ENCODE data around the gene NTN1. TPM values are rescaled to one million over a fixed set of nuclear protein-coding genes. Genes with fewer than 3 reads are reported as not detected.

Gene NTN1
- total RNA-seq, 1 donor: 0.36 TPM

GRCh38 chr17:9054126-9054975 lies 33.0 kb downstream of the NTN1 start:
- no peaks in the 10 kb centered on the region for H3K9me3 ChIP-seq (ENCODE audit: low read depth, low read length)
- no peaks in the 10 kb centered on the region for H4K20me1 ChIP-seq (ENCODE audit: insufficient read depth, low read length)
- H3K4me3 ChIP-seq (ENCODE audit: insufficient read depth, low read length): no peak overlapping the region
- H3K36me3 ChIP-seq (ENCODE audit: insufficient read depth, low read length): no peaks in the 10 kb centered on the region
- H3K4me1 ChIP-seq (ENCODE audit: insufficient read depth, low read length): no peaks in the 10 kb centered on the region
- no peak for TF ChIP-seq CTCF (IDR thresholded peaks at IDR 0.05; ENCODE audit: extremely low read depth, low read depth, low read length)
- H3K27ac ChIP-seq (ENCODE audit: low read depth, low read length): no peak overlapping the region
- DNase-seq (ENCODE audit: insufficient read length, low spot score, missing footprints): no peak
- H2AFZ ChIP-seq (ENCODE audit: low read length): no peak overlapping the region
- H3K4me2 ChIP-seq (ENCODE audit: insufficient read depth, low read length): no peak overlapping the region
- H3K27me3 ChIP-seq (ENCODE audit: insufficient read depth, low read length): no peaks in the 10 kb centered on the region
- H3K79me2 ChIP-seq (ENCODE audit: insufficient read depth, low read length): no peaks in the 10 kb centered on the region

- no peaks in the 10 kb centered on the region for H3K27me3 ChIP-seq (ENCODE audit: insufficient read depth, low read length)
- H3K27ac ChIP-seq (ENCODE audit: low read depth, low read length): no peak overlapping the region
- H3K9me3 ChIP-seq (ENCODE audit: low read depth, low read length): no peaks in the 10 kb centered on the region
- no peak overlapping the region for H2AFZ ChIP-seq (ENCODE audit: low read length)
- no peak for TF ChIP-seq CTCF (IDR thresholded peaks at IDR 0.05; ENCODE audit: extremely low read depth, low read depth, low read length)
- DNase-seq (ENCODE audit: insufficient read length, low spot score, missing footprints): no peak
- H3K36me3 ChIP-seq (ENCODE audit: insufficient read depth, low read length): no peaks in the 10 kb centered on the region
- H3K4me1 ChIP-seq (ENCODE audit: insufficient read depth, low read length): no peaks in the 10 kb centered on the region
- no peaks in the 10 kb centered on the region for H4K20me1 ChIP-seq (ENCODE audit: insufficient read depth, low read length)
- H3K4me2 ChIP-seq (ENCODE audit: insufficient read depth, low read length): no peak overlapping the region
- no peak overlapping the region for H3K4me3 ChIP-seq (ENCODE audit: insufficient read depth, low read length)
- no peaks in the 10 kb centered on the region for H3K79me2 ChIP-seq (ENCODE audit: insufficient read depth, low read length)
Measured at GRCh38 chr17:9055281-9055680, 34.0 kb downstream of the NTN1 start.

- no peak overlapping the region for H3K4me2 ChIP-seq (ENCODE audit: insufficient read depth, low read length)
- no peaks in the 10 kb centered on the region for H3K27me3 ChIP-seq (ENCODE audit: insufficient read depth, low read length)
- no peaks in the 10 kb centered on the region for H3K36me3 ChIP-seq (ENCODE audit: insufficient read depth, low read length)
- no peak for DNase-seq (ENCODE audit: insufficient read length, low spot score, missing footprints)
- H3K9me3 ChIP-seq (ENCODE audit: low read depth, low read length): no peaks in the 10 kb centered on the region
- no peak overlapping the region for H2AFZ ChIP-seq (ENCODE audit: low read length)
- no peaks in the 10 kb centered on the region for H4K20me1 ChIP-seq (ENCODE audit: insufficient read depth, low read length)
- no peaks in the 10 kb centered on the region for H3K79me2 ChIP-seq (ENCODE audit: insufficient read depth, low read length)
- no peak overlapping the region for H3K4me3 ChIP-seq (ENCODE audit: insufficient read depth, low read length)
- no peaks in the 10 kb centered on the region for H3K4me1 ChIP-seq (ENCODE audit: insufficient read depth, low read length)
- H3K27ac ChIP-seq (ENCODE audit: low read depth, low read length): no peak overlapping the region
- TF ChIP-seq CTCF (IDR thresholded peaks at IDR 0.05; ENCODE audit: extremely low read depth, low read depth, low read length): no peak
Measured at GRCh38 chr17:9056566-9056965, 35.3 kb downstream of the NTN1 start.

- no peak overlapping the region for H2AFZ ChIP-seq (ENCODE audit: low read length)
- no peak overlapping the region for H3K4me2 ChIP-seq (ENCODE audit: insufficient read depth, low read length)
- no peak for TF ChIP-seq CTCF (IDR thresholded peaks at IDR 0.05; ENCODE audit: extremely low read depth, low read depth, low read length)
- no peaks in the 10 kb centered on the region for H3K36me3 ChIP-seq (ENCODE audit: insufficient read depth, low read length)
- H4K20me1 ChIP-seq (ENCODE audit: insufficient read depth, low read length): no peaks in the 10 kb centered on the region
- no peak overlapping the region for H3K4me3 ChIP-seq (ENCODE audit: insufficient read depth, low read length)
- no peaks in the 10 kb centered on the region for H3K27me3 ChIP-seq (ENCODE audit: insufficient read depth, low read length)
- H3K79me2 ChIP-seq (ENCODE audit: insufficient read depth, low read length): no peaks in the 10 kb centered on the region
- no peaks in the 10 kb centered on the region for H3K9me3 ChIP-seq (ENCODE audit: low read depth, low read length)
- H3K4me1 ChIP-seq (ENCODE audit: insufficient read depth, low read length): no peaks in the 10 kb centered on the region
- no peak for DNase-seq (ENCODE audit: insufficient read length, low spot score, missing footprints)
- H3K27ac ChIP-seq (ENCODE audit: low read depth, low read length): no peak overlapping the region
Measured at GRCh38 chr17:9057310-9057709, 36.0 kb downstream of the NTN1 start.
